PC-3 (cell line): ENCODE data around the gene HAGHL.

Experiments
- EZH2 ChIP-seq: fragments of 300-600 bp; sonication (generic); IDR thresholded peaks from one replicate; pipeline ENCODE4 v1.6.1; 2017; ENCODE audit warnings: antibody characterized with exemption, mild to moderate bottlenecking, low read length; ENCODE audit not compliant: unreplicated experiment
- EZH2phosphoT487 ChIP-seq: fragments of 300-600 bp; sonication (generic); IDR thresholded peaks from 2 replicates; pipeline ENCODE4 v1.6.1; 2018; ENCODE audit warnings: mild to moderate bottlenecking, antibody characterized with exemption, low read length, borderline replicate concordance
- TF ChIP-seq, protein P1 (sequence below): fragments of 300-600 bp; sonication (generic); conservative IDR thresholded peaks from 2 replicates; pipeline ENCODE4 v1.5.1; 2017; ENCODE audit warnings: antibody characterized with exemption, low read depth, mild to moderate bottlenecking, low read length

DNA sequence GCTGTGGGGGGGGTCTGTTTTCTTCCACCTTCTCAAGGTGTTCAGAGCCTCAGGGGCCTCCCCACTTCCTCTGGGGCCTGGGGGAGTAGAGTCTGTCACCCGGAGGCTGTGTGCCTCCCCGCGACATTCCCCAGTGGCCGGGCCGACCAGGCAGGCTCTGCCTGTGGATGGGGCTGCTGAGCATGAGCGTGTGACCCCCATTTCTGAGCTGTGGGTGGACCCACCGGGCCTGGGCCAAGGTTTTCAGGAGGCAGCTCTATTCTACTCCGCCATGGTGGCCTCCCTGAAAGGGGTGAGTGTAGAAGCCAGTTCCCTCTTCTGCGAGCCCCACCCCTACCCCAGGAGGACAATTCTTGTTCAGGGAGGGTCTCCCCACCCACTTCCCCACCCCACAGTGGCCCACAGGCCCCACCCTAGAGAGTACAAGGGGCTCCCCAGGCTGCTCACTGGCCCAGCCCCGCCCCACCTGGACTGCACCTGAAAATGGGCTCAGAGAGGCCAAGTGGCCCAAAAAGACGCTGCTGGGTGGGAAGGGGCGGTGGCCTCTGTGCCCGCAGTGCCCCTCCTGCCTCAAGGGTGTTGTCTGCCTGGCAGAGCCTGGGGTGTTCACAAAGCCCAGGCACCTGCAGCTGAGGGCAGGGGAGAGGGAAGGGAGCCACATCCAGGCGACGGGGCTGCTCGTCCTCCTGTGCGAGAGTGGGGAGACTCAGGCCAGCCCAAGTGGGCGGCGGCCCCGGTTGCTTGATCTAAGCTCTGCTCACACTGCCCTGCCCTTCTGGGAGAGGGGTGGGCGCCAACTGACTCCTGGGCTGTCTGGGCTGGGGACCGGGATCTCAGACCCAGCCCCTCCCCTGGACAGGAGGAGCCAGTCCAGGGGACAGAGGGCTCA, 35.0 kb downstream of the HAGHL start:
- TF ChIP-seq EZH2 (no peak), EZH2phosphoT487 (no peak)
- TF ChIP-seq, protein P1, sequence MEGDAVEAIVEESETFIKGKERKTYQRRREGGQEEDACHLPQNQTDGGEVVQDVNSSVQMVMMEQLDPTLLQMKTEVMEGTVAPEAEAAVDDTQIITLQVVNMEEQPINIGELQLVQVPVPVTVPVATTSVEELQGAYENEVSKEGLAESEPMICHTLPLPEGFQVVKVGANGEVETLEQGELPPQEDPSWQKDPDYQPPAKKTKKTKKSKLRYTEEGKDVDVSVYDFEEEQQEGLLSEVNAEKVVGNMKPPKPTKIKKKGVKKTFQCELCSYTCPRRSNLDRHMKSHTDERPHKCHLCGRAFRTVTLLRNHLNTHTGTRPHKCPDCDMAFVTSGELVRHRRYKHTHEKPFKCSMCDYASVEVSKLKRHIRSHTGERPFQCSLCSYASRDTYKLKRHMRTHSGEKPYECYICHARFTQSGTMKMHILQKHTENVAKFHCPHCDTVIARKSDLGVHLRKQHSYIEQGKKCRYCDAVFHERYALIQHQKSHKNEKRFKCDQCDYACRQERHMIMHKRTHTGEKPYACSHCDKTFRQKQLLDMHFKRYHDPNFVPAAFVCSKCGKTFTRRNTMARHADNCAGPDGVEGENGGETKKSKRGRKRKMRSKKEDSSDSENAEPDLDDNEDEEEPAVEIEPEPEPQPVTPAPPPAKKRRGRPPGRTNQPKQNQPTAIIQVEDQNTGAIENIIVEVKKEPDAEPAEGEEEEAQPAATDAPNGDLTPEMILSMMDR: no peak
